ENCODE results near the gene ARHGAP15. TPM values are rescaled to one million over a fixed set of nuclear protein-coding genes. Genes with fewer than 3 reads are reported as not detected.

The ARHGAP15 gene
- total RNA-seq, 1 donor from 2014 or later = 9.1 TPM

DNA sequence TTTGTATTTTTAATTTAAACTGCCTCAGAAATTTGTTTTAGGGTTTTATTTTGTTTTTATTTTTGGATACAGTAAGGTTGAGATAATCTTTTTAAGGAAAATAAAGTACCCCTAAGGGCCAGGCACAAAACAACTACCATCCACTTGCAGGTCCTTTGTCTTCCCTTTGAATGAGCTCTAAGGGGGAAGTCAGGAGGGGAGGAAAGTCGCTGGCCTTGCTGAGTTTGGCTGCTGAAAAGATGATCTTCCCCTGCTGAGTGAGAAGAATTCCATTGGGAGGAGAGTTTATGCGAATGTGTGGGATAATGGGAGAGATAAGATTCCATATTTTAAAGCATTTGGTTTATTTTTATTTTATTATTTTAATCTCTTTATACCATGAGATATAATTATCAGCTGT lies 100.7 kb downstream of the ARHGAP15 start:
- TF ChIP-seq, protein P1, sequence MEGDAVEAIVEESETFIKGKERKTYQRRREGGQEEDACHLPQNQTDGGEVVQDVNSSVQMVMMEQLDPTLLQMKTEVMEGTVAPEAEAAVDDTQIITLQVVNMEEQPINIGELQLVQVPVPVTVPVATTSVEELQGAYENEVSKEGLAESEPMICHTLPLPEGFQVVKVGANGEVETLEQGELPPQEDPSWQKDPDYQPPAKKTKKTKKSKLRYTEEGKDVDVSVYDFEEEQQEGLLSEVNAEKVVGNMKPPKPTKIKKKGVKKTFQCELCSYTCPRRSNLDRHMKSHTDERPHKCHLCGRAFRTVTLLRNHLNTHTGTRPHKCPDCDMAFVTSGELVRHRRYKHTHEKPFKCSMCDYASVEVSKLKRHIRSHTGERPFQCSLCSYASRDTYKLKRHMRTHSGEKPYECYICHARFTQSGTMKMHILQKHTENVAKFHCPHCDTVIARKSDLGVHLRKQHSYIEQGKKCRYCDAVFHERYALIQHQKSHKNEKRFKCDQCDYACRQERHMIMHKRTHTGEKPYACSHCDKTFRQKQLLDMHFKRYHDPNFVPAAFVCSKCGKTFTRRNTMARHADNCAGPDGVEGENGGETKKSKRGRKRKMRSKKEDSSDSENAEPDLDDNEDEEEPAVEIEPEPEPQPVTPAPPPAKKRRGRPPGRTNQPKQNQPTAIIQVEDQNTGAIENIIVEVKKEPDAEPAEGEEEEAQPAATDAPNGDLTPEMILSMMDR (IDR thresholded peaks at IDR 0.05) = no peak
- TF ChIP-seq POLR2A (IDR thresholded peaks at IDR 0.05) = no peak
- no peak for DNase-seq (ENCODE audit: extremely low spot score in 2 of 2)
- no peaks in the 10 kb centered on the region for H3K27me3 ChIP-seq
- intact Hi-C loops (cut with DNase I) = loop anchor here (10.0 kb wide), 1 partner anchor 115 kb away; no protein-coding TSS in a partner anchor
- no peaks in the 10 kb centered on the region for H3K9me3 ChIP-seq
- H3K4me3 ChIP-seq = no peak overlapping the region
- no peaks in the 10 kb centered on the region for H3K36me3 ChIP-seq
- H3K4me1 ChIP-seq = no peaks in the 10 kb centered on the region
- H3K27ac ChIP-seq = no peak overlapping the region

DNA sequence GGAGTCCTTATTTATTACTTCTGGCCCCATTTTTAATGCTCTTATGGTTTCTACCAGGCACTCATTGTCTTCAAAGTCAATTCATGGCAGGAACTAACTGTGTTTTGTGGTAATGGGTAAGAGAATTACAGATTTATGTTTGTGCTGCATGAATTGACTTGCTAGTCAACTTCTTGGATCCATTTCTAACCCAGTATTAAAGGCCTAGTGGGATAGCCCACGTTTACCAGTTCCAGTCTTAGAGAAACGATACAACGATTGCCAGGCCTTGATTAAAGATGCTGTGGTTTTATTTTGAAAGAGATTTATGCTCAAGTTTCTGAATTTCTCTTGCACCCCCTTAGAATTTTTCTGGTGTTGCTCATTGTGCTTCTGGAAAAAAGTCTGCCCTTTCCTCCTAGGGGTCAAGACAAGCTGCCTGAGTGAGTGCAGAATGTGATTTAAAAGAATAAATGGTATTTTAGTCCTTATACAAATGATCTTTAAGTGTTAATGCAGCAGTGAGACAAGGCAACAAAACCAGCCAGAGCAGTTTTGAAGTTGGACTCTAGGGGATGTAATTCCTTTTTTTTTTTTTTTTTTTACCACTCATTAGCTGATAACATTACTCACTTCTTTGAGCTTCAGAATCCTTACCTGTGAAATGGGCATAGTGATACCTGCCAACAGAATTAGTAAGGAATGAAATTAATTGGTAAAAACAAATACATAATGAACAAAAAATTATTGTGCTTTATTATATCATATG lies 101.5 kb downstream of the ARHGAP15 start:
- Histone ChIP-seq H3K27me3 (no peaks in the 10 kb centered on the region), H3K36me3 (no peaks in the 10 kb centered on the region), H3K4me3 (no peak overlapping the region), H3K9me3 (no peaks in the 10 kb centered on the region), H3K4me1 (no peaks in the 10 kb centered on the region), H3K27ac (no peak overlapping the region)
- TF ChIP-seq, protein P1 (IDR thresholded peaks at IDR 0.05) = no peak
- TF ChIP-seq POLR2AphosphoS5 (IDR thresholded peaks at IDR 0.05; ENCODE audit: insufficient read depth in 1 of 2, low read depth in 1 of 2) = no peak
- no peak for TF ChIP-seq POLR2A (IDR thresholded peaks at IDR 0.05)
- intact Hi-C loops (cut with DNase I) = no loop called here
- no peak for DNase-seq (ENCODE audit: extremely low spot score in 2 of 2)

DNA sequence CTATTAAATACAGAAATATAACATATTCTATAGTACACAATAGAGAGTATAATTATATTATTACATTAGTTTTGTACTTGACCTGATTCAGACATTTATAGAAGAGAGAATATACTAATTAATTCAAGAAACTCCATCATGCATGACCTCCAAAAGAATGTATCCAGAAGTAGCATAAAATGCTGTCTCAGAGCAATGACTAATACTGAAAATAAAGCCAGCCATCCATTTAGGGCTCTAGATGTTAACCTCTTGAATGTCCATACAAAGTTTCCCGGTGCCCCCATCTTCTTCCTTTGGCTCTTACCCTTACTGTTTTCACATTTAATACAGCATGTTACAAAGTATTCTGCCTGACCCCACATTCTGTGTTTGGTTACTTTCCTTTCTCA lies 102.0 kb downstream of the ARHGAP15 start:
- H3K4me3 ChIP-seq = no peak overlapping the region
- TF ChIP-seq, protein P1 (IDR thresholded peaks at IDR 0.05) = no peak
- TF ChIP-seq POLR2A (IDR thresholded peaks at IDR 0.05) (no peak), POLR2AphosphoS5 (IDR thresholded peaks at IDR 0.05; ENCODE audit: insufficient read depth in 1 of 2, low read depth in 1 of 2) (no peak)
- H3K27me3 ChIP-seq = no peaks in the 10 kb centered on the region
- H3K4me1 ChIP-seq = no peaks in the 10 kb centered on the region
- H3K9me3 ChIP-seq = no peaks in the 10 kb centered on the region
- no peak overlapping the region for H3K27ac ChIP-seq
- no peaks in the 10 kb centered on the region for H3K36me3 ChIP-seq
- intact Hi-C loops (cut with DNase I) = no loop called here
- no peak for DNase-seq (ENCODE audit: extremely low spot score in 2 of 2)

DNA sequence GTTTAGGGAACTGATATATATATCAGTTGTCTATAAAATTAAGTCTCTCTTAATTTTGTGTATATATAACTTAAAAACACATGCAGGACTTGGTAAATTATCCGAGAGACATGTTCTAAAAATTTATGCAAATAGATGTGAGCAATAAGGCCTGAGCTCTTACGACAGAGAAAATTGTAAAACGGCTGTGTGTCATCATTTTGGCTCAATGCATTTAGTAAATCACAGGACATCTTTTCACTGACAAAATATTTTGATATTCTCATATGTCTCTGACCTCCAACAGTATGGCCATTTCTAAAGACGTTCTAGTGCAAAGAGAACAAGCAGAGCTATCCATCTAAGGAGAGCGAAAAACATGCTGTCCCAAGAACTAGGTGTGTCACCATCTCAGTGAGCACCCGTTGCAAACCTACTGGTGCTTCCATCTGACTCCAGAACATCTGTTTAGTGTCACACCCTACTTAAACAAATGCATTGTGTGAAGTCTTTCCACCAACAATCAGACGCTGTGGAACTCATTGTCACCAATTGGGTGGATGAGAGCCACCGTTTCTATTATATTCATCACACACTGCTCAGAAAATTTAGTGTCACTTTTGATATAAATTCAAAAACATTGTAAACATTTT lies 108.0 kb downstream of the ARHGAP15 start:
- Histone ChIP-seq H3K4me1 (no peaks in the 10 kb centered on the region), H3K9me3 (no peaks in the 10 kb centered on the region), H3K36me3 (no peaks in the 10 kb centered on the region), H3K4me3 (no peak overlapping the region), H3K27me3 (no peaks in the 10 kb centered on the region), H3K27ac (no peak overlapping the region)
- TF ChIP-seq, protein P1 (IDR thresholded peaks at IDR 0.05) = no peak
- TF ChIP-seq POLR2AphosphoS5 (IDR thresholded peaks at IDR 0.05; ENCODE audit: insufficient read depth in 1 of 2, low read depth in 1 of 2) (no peak), POLR2A (IDR thresholded peaks at IDR 0.05) (no peak)
- intact Hi-C loops (cut with DNase I) = no loop called here
- DNase-seq (ENCODE audit: extremely low spot score in 2 of 2) = no peak

Data from vagina (tissue), 2 donors.